HEK293 (cell line): ENCODE measurements around the gene CALHM4.

Experiments used
- CTCF ChIA-PET: fragments of 350-600 bp; formaldehyde crosslinking; extraction: SDS; loops from one replicate; lab custom pipeline; 2021; ENCODE audit warnings: antibody characterized with exemption; lab: Yijun Ruan, JAX
- POLR2A ChIA-PET: fragments of 300-600 bp; formaldehyde crosslinking; extraction: SDS; loops from one replicate; lab custom pipeline; 2020; ENCODE audit warnings: antibody characterized with exemption, inconsistent platforms; lab: Yijun Ruan, JAX
- H3K27ac ChIP-seq: fragments of 200-500 bp; sonication (Bioruptor generic); 2 replicates; pipeline ENCODE4 v1.5.1; 2014; ENCODE audit warnings: low read depth, low read length, control low read depth, inconsistent platforms; ENCODE audit errors: extremely low read depth
- H3K36me3 ChIP-seq, 2 experiments: fragments of 200-500 bp in 1 of 2; sonication (Bioruptor generic) in 1 of 2; 1 replicate in 1 of 2; 2 replicates in 1 of 2; pipeline ENCODE4 v1.5.1; 2014 to 2017; ENCODE audit warnings: inconsistent platforms in 2 of 2, low read length in 2 of 2; ENCODE audit not compliant: control insufficient read depth in 2 of 2, insufficient read depth in 1 of 2
- H3K4me1 ChIP-seq: fragments of 200-500 bp; sonication (Bioruptor generic); 2 replicates; pipeline ENCODE4 v1.5.1; 2014; ENCODE audit warnings: mild to moderate bottlenecking, low read length, inconsistent platforms; ENCODE audit not compliant: control insufficient read depth, insufficient read depth
- H3K4me3 ChIP-seq: 2 replicates; pipeline ENCODE4 v1.5.1; 2011; ENCODE audit warnings: low read depth, mild to moderate bottlenecking, control low read depth, low read length, moderate library complexity
- H3K9me3 ChIP-seq: fragments of 200-500 bp; sonication (Bioruptor generic); 2 replicates; pipeline ENCODE4 v1.5.1; 2014; ENCODE audit warnings: low read depth, low read length, inconsistent platforms; ENCODE audit not compliant: control insufficient read depth, insufficient read depth
- ATF2 ChIP-seq: fragments of 450-650 bp; formaldehyde crosslinking; IDR thresholded peaks from 2 replicates; pipeline ENCODE4 v1.5.1; 2016; ENCODE audit warnings: missing biosample characterization, missing genetic modification characterization, low read depth
- HOXA7 ChIP-seq: sonication (generic); formaldehyde crosslinking; IDR thresholded peaks from 2 replicates; pipeline ENCODE4 v1.8.1; 2022; ENCODE audit warnings: missing genetic modification reagents, borderline replicate concordance
- HOXD13 ChIP-seq: sonication (generic); formaldehyde crosslinking; IDR thresholded peaks from 2 replicates; pipeline ENCODE4 v1.8.0; 2022; ENCODE audit warnings: missing genetic modification reagents, borderline replicate concordance
- KLF9 ChIP-seq: fragments of 450-650 bp; formaldehyde crosslinking; IDR thresholded peaks from 2 replicates; pipeline ENCODE4 v1.5.1; 2016; ENCODE audit warnings: missing biosample characterization, missing genetic modification characterization, low read depth
- ZBTB10 ChIP-seq: fragments of 450-650 bp; formaldehyde crosslinking; IDR thresholded peaks from 2 replicates; pipeline ENCODE4 v1.5.1; 2016; ENCODE audit warnings: missing biosample characterization, missing genetic modification characterization
- ZBTB8A ChIP-seq: fragments of 450-650 bp; formaldehyde crosslinking; IDR thresholded peaks from 2 replicates; pipeline ENCODE4 v1.5.1; 2016; ENCODE audit warnings: missing biosample characterization, missing genetic modification characterization
- ZEB2 ChIP-seq: fragments of 450-650 bp; formaldehyde crosslinking; IDR thresholded peaks from 2 replicates; pipeline ENCODE4 v1.5.1; 2016; ENCODE audit warnings: missing biosample characterization, missing genetic modification characterization
- ZNF155 ChIP-seq: fragments of 450-650 bp; formaldehyde crosslinking; IDR thresholded peaks from 2 replicates; pipeline ENCODE4 v1.5.1; 2016; ENCODE audit warnings: missing biosample characterization, missing genetic modification characterization
- ZNF529 ChIP-seq: fragments of 450-650 bp; formaldehyde crosslinking; IDR thresholded peaks from 2 replicates; pipeline ENCODE4 v1.5.1; 2017; ENCODE audit warnings: missing genetic modification characterization, missing biosample characterization; ENCODE audit not compliant: insufficient replicate concordance
- ZNF549 ChIP-seq: fragments of 450-650 bp; IDR thresholded peaks from 2 replicates; pipeline ENCODE4 v1.5.1; 2018; ENCODE audit warnings: missing biosample characterization, missing genetic modification characterization, mild to moderate bottlenecking, inconsistent platforms, moderate library complexity
- ZNF571 ChIP-seq: fragments of 450-650 bp; formaldehyde crosslinking; IDR thresholded peaks from 2 replicates; pipeline ENCODE4 v1.5.0; 2017; ENCODE audit warnings: missing biosample characterization, missing genetic modification characterization
- ZNF596 ChIP-seq: fragments of 450-650 bp; IDR thresholded peaks from 2 replicates; pipeline ENCODE4 v1.5.0; 2018; ENCODE audit warnings: missing biosample characterization, mild to moderate bottlenecking, missing genetic modification characterization, moderate library complexity
- ZNF654 ChIP-seq: fragments of 450-650 bp; formaldehyde crosslinking; IDR thresholded peaks from 2 replicates; pipeline ENCODE4 v1.5.1; 2016; ENCODE audit warnings: low read depth, missing biosample characterization, missing genetic modification characterization
- TF ChIP-seq, protein P1 (sequence below): fragments of 450-650 bp; formaldehyde crosslinking; IDR thresholded peaks from 2 replicates; pipeline ENCODE4 v1.5.1; 2016; ENCODE audit warnings: missing biosample characterization, missing genetic modification characterization, borderline replicate concordance

Gene CALHM4

GRCh38 chr6:116557893-116558292 is 4.3 kb downstream of the CALHM4 start (continued):
- TF ChIP-seq ZBTB10 (tag by site-specific recombination) (no peak), ZNF155 (no peak), ZNF549 (tag by site-specific recombination) (no peak), KLF9 (tag by site-specific recombination) (no peak), ZNF571 (tag by site-specific recombination) (no peak), ZEB2 (tag by site-specific recombination) (0 out of 2 replicates have a peak, but pooled peaks have one; percentile 58), HOXA7 (CRISPR knock-in tag) (no peak), ZNF596 (tag by site-specific recombination) (no peak), ZNF529 (peak; percentile 84), ZBTB8A (tag by site-specific recombination) (no peak)
- TF ChIP-seq, protein P1, sequence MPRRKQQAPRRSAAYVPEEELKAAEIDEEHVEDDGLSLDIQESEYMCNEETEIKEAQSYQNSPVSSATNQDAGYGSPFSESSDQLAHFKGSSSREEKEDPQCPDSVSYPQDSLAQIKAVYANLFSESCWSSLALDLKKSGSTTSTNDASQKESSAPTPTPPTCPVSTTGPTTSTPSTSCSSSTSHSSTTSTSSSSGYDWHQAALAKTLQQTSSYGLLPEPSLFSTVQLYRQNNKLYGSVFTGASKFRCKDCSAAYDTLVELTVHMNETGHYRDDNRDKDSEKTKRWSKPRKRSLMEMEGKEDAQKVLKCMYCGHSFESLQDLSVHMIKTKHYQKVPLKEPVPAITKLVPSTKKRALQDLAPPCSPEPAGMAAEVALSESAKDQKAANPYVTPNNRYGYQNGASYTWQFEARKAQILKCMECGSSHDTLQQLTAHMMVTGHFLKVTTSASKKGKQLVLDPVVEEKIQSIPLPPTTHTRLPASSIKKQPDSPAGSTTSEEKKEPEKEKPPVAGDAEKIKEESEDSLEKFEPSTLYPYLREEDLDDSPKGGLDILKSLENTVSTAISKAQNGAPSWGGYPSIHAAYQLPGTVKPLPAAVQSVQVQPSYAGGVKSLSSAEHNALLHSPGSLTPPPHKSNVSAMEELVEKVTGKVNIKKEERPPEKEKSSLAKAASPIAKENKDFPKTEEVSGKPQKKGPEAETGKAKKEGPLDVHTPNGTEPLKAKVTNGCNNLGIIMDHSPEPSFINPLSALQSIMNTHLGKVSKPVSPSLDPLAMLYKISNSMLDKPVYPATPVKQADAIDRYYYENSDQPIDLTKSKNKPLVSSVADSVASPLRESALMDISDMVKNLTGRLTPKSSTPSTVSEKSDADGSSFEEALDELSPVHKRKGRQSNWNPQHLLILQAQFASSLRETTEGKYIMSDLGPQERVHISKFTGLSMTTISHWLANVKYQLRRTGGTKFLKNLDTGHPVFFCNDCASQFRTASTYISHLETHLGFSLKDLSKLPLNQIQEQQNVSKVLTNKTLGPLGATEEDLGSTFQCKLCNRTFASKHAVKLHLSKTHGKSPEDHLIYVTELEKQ (tag by site-specific recombination): no peak
- TF ChIP-seq, all 188 proteins: peak for 12

- no peak overlapping the region for H3K27ac ChIP-seq
- POLR2A ChIA-PET: interaction anchor here (1.4 kb wide), 1 partner anchor 10 kb away, joined by 6 read pairs; the partner anchor contains the start of gene RWDD1
Measured at GRCh38 chr6:116560130-116560529, 6.6 kb downstream of the CALHM4 start.

More at GRCh38 chr6:116560130-116560529, 6.6 kb downstream of the CALHM4 start:
- Histone ChIP-seq H3K4me3 (no peak overlapping the region), H3K9me3 (no peaks in the 10 kb centered on the region), H3K4me1 (peaks cover 4% of the 10 kb centered on the region; the same call in 1 of the 2 replicates), H3K36me3 (no peaks in the 10 kb centered on the region)
- TF ChIP-seq ZNF654 (no peak), ATF2 (peak; percentile 53; the same call in 1 of the 2 replicates), HOXD13 (no peak)
- CTCF ChIA-PET: interaction anchor here (0.6 to 7.0 kb wide), 29 partner anchors 9 to 448 kb away, joined by 3 to 159 read pairs (median 10); partner anchors contain the start of genes CALHM5, RWDD1, TRAPPC3L and TSPYL1
